Activated T-cell treated with anti-CD3 and anti-CD28 coated beads, Interleukin-2, amount 50 U/mL, for 72 hours (primary cell): Measurements from ENCODE around the gene AKT2. TPM values are rescaled to one million over a fixed set of nuclear protein-coding genes. Genes with fewer than 3 reads are reported as not detected.

Source experiments
- ATAC-seq, 2 donors: fragments of 150-1000 bp; cut with Tn5 transposase; replicated peaks in 1 of 2; 2 replicates each; pipeline ENCODE4 v1.10.0; 2021; ENCODE audit warnings: moderate library complexity in 2 of 2, mild to moderate bottlenecking in 1 of 2
- DNase-seq, 2 donors: peaks; one replicate each; pipeline ENCODE4 v3.0.0; 2021 to 2022; ENCODE audit warnings: mixed read lengths in 1 of 2
- H3K27ac Mint-ChIP-seq: one replicate; pipeline ENCODE4 v1.8.0; 2022; ENCODE audit warnings: mild to moderate bottlenecking, moderate library complexity, mixed read lengths
- H3K27me3 Mint-ChIP-seq: one replicate; pipeline ENCODE4 v1.8.0; 2022; ENCODE audit warnings: low read depth, mixed read lengths
- H3K36me3 Mint-ChIP-seq, 2 donors: one replicate each; pipeline ENCODE4 v1.8.0; 2022; ENCODE audit warnings: mixed read lengths in 2 of 2, mild to moderate bottlenecking in 1 of 2; ENCODE audit not compliant: insufficient read depth in 2 of 2
- H3K4me1 Mint-ChIP-seq: one replicate; pipeline ENCODE4 v1.8.0; 2022; ENCODE audit warnings: low read depth, mixed read lengths
- H3K4me3 Mint-ChIP-seq, 2 donors: one replicate each; pipeline ENCODE4 v1.8.0; 2022; ENCODE audit warnings: mild to moderate bottlenecking in 2 of 2, mixed read lengths in 2 of 2, moderate library complexity in 2 of 2
- H3K9me3 Mint-ChIP-seq, 2 donors: one replicate each; pipeline ENCODE4 v1.8.0; 2022; ENCODE audit warnings: mixed read lengths in 2 of 2
- total RNA-seq, 2 donors: library from RNA; stranded (reverse); gene quantifications; one replicate each; pipeline ENCODE4 v1.2.3, GENCODE V29; 2022

The AKT2 gene
- total RNA-seq, 2 donors from 2014 or later, result 190 to 197 TPM

- no peaks in the 10 kb centered on the region for H3K27me3 Mint-ChIP-seq
- H3K4me1 Mint-ChIP-seq, result peaks cover 9% of the 10 kb centered on the region
- H3K36me3 Mint-ChIP-seq, result peaks cover 2 to 4% of the 10 kb centered on the region in 2 donors
- ATAC-seq (no peak), DNase-seq (no peak)
- H3K4me3 Mint-ChIP-seq, result no peak overlapping the region
- no peak overlapping the region for H3K27ac Mint-ChIP-seq
- H3K9me3 Mint-ChIP-seq, result no peaks in the 10 kb centered on the region
Observed at GRCh38 chr19:40249201-40249600, 35.9 kb downstream of the AKT2 start.

DNA sequence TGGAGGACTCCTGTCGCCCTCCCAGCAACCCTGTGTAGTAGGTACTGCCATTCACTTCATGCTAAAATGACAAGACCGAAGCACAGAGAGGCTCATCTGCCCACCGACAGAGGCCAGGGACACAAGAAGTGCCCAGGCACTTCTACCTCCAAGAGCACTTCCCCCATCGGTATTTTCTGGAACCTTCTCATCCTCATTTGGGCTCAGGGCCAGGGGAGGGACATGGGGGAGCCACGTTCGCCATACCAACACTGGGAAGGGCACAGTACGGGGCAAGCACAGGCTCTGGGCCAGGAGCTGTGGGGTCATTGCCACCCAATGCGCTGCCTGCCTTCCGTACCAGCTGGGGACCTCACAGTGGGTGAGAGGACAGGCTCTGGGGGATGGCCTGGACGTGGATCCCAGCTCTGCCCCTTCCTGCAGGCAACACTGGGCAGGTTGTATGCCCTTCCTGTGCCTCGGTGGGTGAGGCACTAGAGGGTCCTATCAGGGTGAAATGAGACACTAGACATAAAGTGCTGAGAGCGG is 37.3 kb downstream of the AKT2 start:
- Mint-ChIP-seq H3K27ac (no peak overlapping the region), H3K27me3 (no peaks in the 10 kb centered on the region), H3K9me3 (no peaks in the 10 kb centered on the region), H3K36me3 (peaks cover 2% of the 10 kb centered on the region in 2 donors), H3K4me3 (no peak overlapping the region), H3K4me1 (peaks cover 9% of the 10 kb centered on the region)
- ATAC-seq (no peak), DNase-seq (no peak)

DNA sequence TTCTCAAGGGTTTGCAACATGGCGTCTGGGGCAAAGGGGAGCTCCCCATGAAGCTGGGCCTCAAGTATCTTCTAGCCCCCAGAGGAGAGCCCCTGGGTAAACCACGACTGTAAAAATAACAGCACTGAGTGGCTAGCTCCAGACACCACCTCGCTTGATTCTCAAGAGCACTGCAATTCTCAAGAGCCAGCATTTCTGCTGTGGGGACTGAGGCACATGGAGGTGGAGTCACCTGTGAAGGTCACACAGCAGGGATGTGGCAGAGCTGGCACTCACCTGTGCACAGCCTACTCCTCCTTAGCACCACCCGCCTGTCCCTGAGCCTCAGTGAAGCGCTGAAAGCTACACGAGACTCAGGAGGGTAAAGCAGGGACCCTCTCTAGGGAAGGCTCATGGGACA is 38.0 kb downstream of the AKT2 start:
- H3K36me3 Mint-ChIP-seq, result peaks cover 2% of the 10 kb centered on the region in 2 donors
- ATAC-seq, result no peak
- no peaks in the 10 kb centered on the region for H3K27me3 Mint-ChIP-seq
- peaks cover 9% of the 10 kb centered on the region for H3K4me1 Mint-ChIP-seq
- no peak overlapping the region for H3K4me3 Mint-ChIP-seq
- no peak overlapping the region for H3K27ac Mint-ChIP-seq
- no peak for DNase-seq
- no peaks in the 10 kb centered on the region for H3K9me3 Mint-ChIP-seq

DNA sequence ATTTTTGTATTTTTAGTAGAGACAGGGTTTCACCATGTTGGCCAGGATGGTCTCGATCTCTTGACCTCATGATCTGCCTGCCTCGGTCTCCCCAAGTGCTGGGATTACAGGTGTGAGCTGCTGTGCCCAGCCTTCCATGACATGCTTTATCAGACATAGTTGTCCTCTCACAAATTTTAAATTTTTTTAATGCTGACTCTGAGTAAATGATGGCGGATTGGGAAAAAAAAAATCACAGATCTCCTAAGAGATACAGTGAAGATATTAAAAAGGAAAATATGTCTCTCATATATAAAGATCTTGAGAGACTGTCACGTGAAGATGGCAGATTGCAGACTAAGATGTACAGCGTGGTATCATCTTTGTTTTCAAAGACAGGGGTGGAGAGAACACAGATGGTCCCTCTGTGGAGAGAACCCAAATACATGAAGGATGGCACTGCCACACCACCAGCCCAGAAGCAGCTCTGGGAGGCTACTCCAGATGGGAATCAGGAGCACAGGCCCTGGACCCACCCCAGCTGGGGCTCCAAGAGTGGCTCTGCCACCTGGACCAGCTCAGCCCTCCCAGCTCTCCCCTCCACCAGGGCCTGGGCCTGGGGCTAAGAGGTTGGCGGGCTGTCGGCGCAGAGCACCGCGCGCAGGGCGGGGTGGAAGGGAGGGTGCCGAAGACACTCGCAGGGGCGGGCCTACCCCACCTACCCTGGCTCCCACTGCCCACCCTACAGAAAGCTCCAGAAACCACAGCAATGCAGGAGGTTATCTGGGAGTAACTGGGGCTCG is 38.7 kb downstream of the AKT2 start:
- ATAC-seq (no peak), DNase-seq (no peak)
- H3K9me3 Mint-ChIP-seq, result no peaks in the 10 kb centered on the region
- peaks cover 2 to 4% of the 10 kb centered on the region in 2 donors for H3K36me3 Mint-ChIP-seq
- H3K27ac Mint-ChIP-seq, result no peak overlapping the region
- H3K27me3 Mint-ChIP-seq, result no peaks in the 10 kb centered on the region
- no peak overlapping the region for H3K4me3 Mint-ChIP-seq
- peaks cover 9% of the 10 kb centered on the region for H3K4me1 Mint-ChIP-seq

GRCh38 chr19:40245506-40246128 is 39.5 kb downstream of the AKT2 start:
- no peaks in the 10 kb centered on the region for H3K9me3 Mint-ChIP-seq
- no peak overlapping the region for H3K27ac Mint-ChIP-seq
- H3K4me1 Mint-ChIP-seq, result peaks cover 9% of the 10 kb centered on the region
- DNase-seq (no peak), ATAC-seq (no peak)
- no peak overlapping the region for H3K4me3 Mint-ChIP-seq
- no peaks in the 10 kb centered on the region for H3K27me3 Mint-ChIP-seq
- peaks cover 4 to 5% of the 10 kb centered on the region in 2 donors for H3K36me3 Mint-ChIP-seq

- Mint-ChIP-seq H3K4me3 (no peak overlapping the region), H3K27ac (no peak overlapping the region), H3K9me3 (no peaks in the 10 kb centered on the region), H3K36me3 (peaks cover 3 to 4% of the 10 kb centered on the region in 2 donors), H3K4me1 (peaks cover 7% of the 10 kb centered on the region), H3K27me3 (no peaks in the 10 kb centered on the region)
- ATAC-seq (no peak), DNase-seq (no peak)
Observed at GRCh38 chr19:40244579-40245317, 40.4 kb downstream of the AKT2 start.

DNA sequence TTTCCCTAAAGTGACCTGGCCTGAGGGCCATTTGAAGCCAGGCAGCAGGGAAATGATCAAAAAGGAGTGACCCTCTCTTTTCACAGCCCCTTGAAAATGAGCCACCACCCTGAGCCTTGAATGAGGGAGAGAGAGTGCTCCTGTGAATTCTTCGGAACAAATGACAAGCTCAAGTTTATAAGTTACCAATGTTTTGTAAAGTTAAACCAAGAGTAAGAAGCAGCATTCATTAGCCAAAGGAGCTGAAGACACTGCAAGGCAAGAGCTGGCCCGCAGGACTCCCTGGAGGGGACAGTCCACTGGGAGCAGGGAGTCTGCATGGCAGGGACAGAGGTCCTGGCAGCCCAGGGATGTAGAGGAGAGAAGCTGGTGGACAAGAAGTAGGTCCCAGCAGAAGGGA is 42.0 kb downstream of the AKT2 start:
- Mint-ChIP-seq H3K36me3 (peaks cover 2 to 3% of the 10 kb centered on the region in 2 donors), H3K4me1 (peaks cover 4% of the 10 kb centered on the region), H3K4me3 (no peak overlapping the region), H3K9me3 (no peaks in the 10 kb centered on the region), H3K27me3 (no peaks in the 10 kb centered on the region), H3K27ac (no peak overlapping the region)
- ATAC-seq (no peak), DNase-seq (no peak)

GRCh38 chr19:40242480-40242879 is 42.7 kb downstream of the AKT2 start:
- no peak for DNase-seq
- Mint-ChIP-seq H3K27me3 (no peaks in the 10 kb centered on the region), H3K36me3 (peaks cover 3% of the 10 kb centered on the region in 2 donors), H3K9me3 (no peaks in the 10 kb centered on the region), H3K4me3 (no peak overlapping the region), H3K4me1 (peaks cover under 1% of the 10 kb centered on the region), H3K27ac (no peak overlapping the region)
- ATAC-seq, result no peak

DNA sequence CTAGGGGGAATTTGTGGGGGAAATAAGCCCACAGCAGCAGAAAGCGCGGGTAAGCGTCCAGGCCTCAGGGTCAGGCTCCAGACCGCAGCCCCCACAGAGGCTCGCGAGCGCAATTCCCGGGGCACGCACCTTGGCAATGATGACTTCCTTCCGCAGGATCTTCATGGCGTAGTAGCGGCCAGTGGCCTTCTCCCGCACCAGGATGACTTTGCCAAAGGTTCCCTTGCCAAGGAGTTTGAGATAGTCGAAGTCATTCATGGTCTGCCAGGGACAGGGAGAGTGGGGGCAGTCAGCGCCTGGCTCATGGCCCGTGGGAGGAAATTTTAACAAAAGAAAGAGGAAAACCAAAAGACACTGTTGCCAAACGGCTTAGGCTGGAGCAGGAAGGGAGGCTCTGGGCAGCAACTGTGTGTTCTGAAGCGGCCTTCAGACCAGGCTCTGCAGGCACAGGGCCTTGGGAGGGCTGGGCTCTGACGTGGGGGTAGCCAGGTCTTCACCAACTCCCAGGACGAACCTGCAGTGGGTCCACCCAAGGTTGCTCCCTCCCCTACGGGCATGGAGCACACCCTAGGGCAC is 43.2 kb downstream of the AKT2 start:
- peaks cover 3 to 4% of the 10 kb centered on the region in 2 donors for H3K36me3 Mint-ChIP-seq
- no peak overlapping the region for H3K27ac Mint-ChIP-seq
- no peak overlapping the region for H3K4me3 Mint-ChIP-seq
- no peaks in the 10 kb centered on the region for H3K4me1 Mint-ChIP-seq
- no peaks in the 10 kb centered on the region for H3K9me3 Mint-ChIP-seq
- H3K27me3 Mint-ChIP-seq, result no peaks in the 10 kb centered on the region
- ATAC-seq (no peak), DNase-seq (no peak)

DNA sequence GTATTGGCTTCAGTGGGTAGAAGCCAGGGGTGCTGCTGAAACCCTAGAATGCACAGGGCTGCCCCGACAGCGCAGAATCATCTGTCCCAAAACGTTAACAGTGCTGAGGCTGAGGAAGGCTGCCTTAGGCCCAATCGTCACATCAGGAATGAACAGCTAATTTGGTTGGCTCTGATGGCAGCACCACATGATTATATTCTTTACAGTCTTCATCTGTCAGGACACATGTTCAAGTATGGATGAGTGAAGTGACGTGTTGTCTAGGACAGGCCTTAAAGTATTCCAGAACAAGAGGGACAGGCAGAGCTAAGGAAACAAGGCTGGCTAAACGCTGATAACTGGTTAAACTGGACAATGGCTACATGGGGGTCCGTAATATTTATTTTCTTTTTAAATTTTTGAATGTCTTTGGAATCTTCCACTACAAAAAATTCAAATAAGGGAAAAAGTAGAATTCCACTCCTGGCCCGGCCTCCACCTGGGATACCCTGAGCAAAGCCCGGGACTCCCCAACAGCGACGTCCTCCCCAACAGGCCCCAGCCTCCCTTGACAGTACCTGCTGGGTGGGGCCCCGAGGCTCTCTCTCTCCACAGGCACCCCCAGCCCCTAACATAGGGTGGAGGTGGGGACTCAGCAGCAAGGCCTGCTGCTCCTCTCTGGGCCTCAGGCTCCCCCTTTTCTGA is 43.9 kb downstream of the AKT2 start:
- no peaks in the 10 kb centered on the region for H3K4me1 Mint-ChIP-seq
- ATAC-seq, result no peak
- no peak for DNase-seq
- H3K36me3 Mint-ChIP-seq, result peaks cover 5 to 6% of the 10 kb centered on the region in 2 donors
- H3K27ac Mint-ChIP-seq, result no peak overlapping the region
- H3K27me3 Mint-ChIP-seq, result no peaks in the 10 kb centered on the region
- H3K4me3 Mint-ChIP-seq, result no peak overlapping the region
- no peaks in the 10 kb centered on the region for H3K9me3 Mint-ChIP-seq

DNA sequence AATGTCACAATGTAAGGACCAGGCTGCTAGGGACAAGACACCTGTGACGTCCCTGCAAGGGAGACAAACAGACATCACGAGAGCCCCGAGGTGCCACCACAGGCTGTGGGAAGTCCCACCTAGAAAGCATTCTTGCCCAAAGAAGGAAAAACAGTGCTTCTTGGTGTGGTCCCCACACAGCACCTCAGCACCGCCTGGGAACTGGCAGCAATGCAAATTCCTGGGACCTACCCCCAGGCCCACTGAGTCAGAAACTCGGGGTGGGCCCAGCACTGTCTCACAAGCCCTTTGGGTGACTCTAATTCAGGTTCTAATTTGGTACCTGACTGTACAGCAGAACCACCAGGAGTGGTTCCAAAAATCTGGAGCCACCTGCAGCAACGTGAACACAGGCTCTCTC is 44.8 kb downstream of the AKT2 start:
- H3K9me3 Mint-ChIP-seq, result no peaks in the 10 kb centered on the region
- no peaks in the 10 kb centered on the region for H3K4me1 Mint-ChIP-seq
- H3K4me3 Mint-ChIP-seq, result no peak overlapping the region
- ATAC-seq, result no peak
- H3K27ac Mint-ChIP-seq, result no peak overlapping the region
- H3K36me3 Mint-ChIP-seq, result peaks cover 5 to 6% of the 10 kb centered on the region in 2 donors
- DNase-seq, result no peak
- no peaks in the 10 kb centered on the region for H3K27me3 Mint-ChIP-seq

DNA sequence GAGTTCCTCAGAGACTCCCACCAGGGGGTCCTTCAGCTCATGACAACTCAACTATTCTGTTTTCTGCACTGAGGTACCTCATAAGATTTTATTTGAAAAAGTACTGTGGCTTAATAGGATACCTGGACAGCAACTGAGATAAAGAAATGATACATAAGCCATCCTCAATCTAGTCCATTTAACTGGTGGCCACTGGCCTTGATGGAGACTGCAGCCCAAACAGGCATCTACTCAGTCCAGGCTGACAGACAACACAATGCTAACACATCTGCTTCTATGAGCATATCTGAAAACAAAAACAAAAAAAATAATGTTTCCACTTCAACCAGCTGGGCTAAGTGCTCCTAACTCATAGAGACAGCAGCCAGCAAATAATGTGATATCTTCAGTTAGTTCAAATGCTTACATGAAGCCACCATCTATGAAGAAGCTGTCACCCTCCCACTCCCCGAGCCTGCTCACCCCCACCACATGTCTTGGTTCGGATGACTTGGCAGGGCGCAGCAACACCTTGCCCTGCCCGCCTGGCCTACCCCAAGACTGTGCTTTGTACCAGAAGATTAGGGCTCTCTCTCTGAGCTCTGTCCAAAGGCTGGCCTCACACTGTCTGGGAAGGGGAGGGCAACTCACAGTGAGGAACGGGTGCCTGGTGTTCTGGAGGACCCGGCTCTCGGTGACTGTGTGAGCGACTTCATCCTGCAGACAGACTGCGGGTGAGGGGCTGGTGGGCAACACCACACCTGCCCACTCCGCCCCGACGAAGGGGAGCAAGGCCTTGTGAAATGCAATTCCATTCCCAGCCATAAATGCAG is 45.5 kb downstream of the AKT2 start:
- H3K36me3 Mint-ChIP-seq, result peaks cover 5 to 6% of the 10 kb centered on the region in 2 donors

More for the DNA sequence above, 45.5 kb downstream of the AKT2 start:
- Mint-ChIP-seq H3K4me1 (no peaks in the 10 kb centered on the region), H3K9me3 (no peaks in the 10 kb centered on the region), H3K4me3 (no peak overlapping the region), H3K27me3 (no peaks in the 10 kb centered on the region), H3K27ac (no peak overlapping the region)
- ATAC-seq (no peak), DNase-seq (no peak)
